ENCODE measurements around the gene MDC1. TPM values are rescaled to one million over a fixed set of nuclear protein-coding genes. Genes with fewer than 3 reads are reported as not detected.
"Not testable (repeated sequence)": the region's sequence is repeated elsewhere in the genome, so short reads cannot be mapped to it uniquely, and the experiment has no call there.

MDC1 gene
- total and polyA plus RNA-seq, 7 donors = 1.8 to 17.4 (median 5.4) TPM

GRCh38 chr6:30757261-30757904 is 40.3 kb upstream of the MDC1 start:
- TF ChIP-seq EP300 (IDR thresholded peaks at IDR 0.05) = no peak
- no peak for TF ChIP-seq CTCF (IDR thresholded peaks at IDR 0.05)
- TF ChIP-seq POLR2A (IDR thresholded peaks at IDR 0.05) = no peak
- no peak for TF ChIP-seq POLR2AphosphoS5 (IDR thresholded peaks at IDR 0.05)
- Histone ChIP-seq H3K4me1 (peaks cover 0 to 74% (median 46%) of the 10 kb centered on the region in 4 donors), H3K9me3 (no peaks in the 10 kb centered on the region), H3K36me3 (no peaks in the 10 kb centered on the region), H3K27me3 (no peaks in the 10 kb centered on the region), H3K4me3 (no peak overlapping the region), H3K27ac (peak overlapping the region in 2 of 4 donors; percentile 7 to 90)
- intact Hi-C loops (cut with DNase I) = no loop called here
- WGBS, 2 donors = 88 to 92% methylated on average over 1 of the region's 1 CpG
- DNase-seq = no peak

DNA sequence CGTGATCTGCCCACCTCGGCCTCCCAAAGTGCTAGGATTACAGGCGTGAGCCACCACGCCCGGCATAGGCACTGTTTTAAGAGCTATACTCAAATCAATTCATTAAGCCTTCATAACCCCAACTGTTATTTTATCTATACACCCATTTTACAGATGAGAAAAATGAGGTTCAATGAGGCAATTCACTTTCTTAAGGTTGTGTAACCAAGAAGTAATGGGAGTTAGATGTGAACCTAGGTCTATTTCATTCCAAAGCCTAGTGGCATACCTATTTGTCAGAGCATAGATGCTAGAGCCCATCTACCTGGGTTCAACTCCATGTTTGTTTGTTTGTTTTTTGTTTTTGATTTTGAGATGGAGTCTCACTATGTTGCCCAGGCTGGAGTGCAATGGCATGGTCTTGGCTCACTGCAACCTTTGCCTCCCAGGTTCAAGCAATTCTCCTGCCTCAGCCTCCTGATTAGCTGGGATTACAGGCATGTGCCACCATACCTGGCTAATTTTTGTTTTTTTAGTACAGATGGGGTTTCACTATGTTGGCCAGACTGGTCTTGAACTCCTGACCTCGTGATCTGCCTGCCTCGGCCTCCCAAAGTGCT is 39.4 kb upstream of the MDC1 start:
- H3K9me3 ChIP-seq; H3K4me3 ChIP-seq; H3K27me3 ChIP-seq; DNase-seq; intact Hi-C loops (cut with DNase I); H3K36me3 ChIP-seq: not testable (repeated sequence)
- 91 to 95% methylated on average over 7 of the region's 7 CpGs for WGBS, 2 donors
- peak overlapping the region in 2 of 4 donors; percentile 90 to 93 for H3K27ac ChIP-seq
- peaks cover 0 to 77% (median 51%) of the 10 kb centered on the region in 4 donors for H3K4me1 ChIP-seq

DNA sequence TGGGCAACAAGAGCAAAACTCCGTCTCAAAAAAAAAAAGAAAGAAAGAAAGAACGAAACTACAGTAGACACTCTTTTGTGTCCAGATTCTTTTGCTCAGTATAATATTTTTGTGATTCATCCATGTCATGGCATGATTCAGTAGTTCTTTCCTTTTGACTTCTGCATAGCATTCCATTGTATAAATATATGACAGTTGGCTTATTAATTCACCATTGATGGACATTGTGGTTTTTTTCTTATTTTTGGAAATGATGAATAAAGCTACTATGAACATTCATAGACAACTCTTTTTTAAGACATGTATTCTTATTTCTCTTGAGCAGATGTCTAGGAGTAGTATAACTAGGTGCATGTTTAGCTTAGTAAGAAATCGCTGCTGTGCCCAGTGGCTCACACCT is 37.5 kb upstream of the MDC1 start:
- H3K4me1 ChIP-seq = peaks cover 0 to 77% (median 53%) of the 10 kb centered on the region in 4 donors
- DNase-seq = no peak
- 94 to 95% methylated on average over 3 of the region's 3 CpGs for WGBS, 2 donors
- H3K27ac ChIP-seq = peak overlapping the region in 3 of 4 donors; percentile 87 to 93 (median 90)
- H3K4me3 ChIP-seq = no peak overlapping the region
- H3K9me3 ChIP-seq = no peaks in the 10 kb centered on the region
- intact Hi-C loops (cut with DNase I) = no loop called here
- no peaks in the 10 kb centered on the region for H3K36me3 ChIP-seq
- TF ChIP-seq POLR2AphosphoS5 (IDR thresholded peaks at IDR 0.05) (no peak), CTCF (IDR thresholded peaks at IDR 0.05) (no peak), EP300 (IDR thresholded peaks at IDR 0.05) (no peak)
- no peaks in the 10 kb centered on the region for H3K27me3 ChIP-seq

GRCh38 chr6:30752157-30752927 is 35.3 kb upstream of the MDC1 start:
- intact Hi-C loops (cut with DNase I) = loop anchor here (1.0 kb wide), 1 partner anchor 30 kb away; no protein-coding TSS in a partner anchor
- H3K4me3 ChIP-seq = no peak overlapping the region
- H3K27ac ChIP-seq = peak overlapping the region; percentile 81 to 93 (median 88)
- 49 to 70% methylated on average over 12 of the region's 12 CpGs for WGBS, 2 donors
- TF ChIP-seq POLR2AphosphoS5 (IDR thresholded peaks at IDR 0.05) (peak; percentile 75 to 92 (median 91)), POLR2A (IDR thresholded peaks at IDR 0.05) (no peak), CTCF (IDR thresholded peaks at IDR 0.05) (no peak), EP300 (IDR thresholded peaks at IDR 0.05) (peak; percentile 67 to 86 (median 68))
- DNase-seq = peak; percentile 98
- H3K4me1 ChIP-seq = peaks cover 0 to 74% (median 57%) of the 10 kb centered on the region in 4 donors
- H3K27me3 ChIP-seq = no peaks in the 10 kb centered on the region
- H3K9me3 ChIP-seq = no peaks in the 10 kb centered on the region
- H3K36me3 ChIP-seq = no peaks in the 10 kb centered on the region

GRCh38 chr6:30750379-30750668 is 33.2 kb upstream of the MDC1 start:
- Histone ChIP-seq H3K36me3 (no peaks in the 10 kb centered on the region), H3K27me3 (no peaks in the 10 kb centered on the region), H3K4me1 (peaks cover 0 to 67% (median 53%) of the 10 kb centered on the region in 4 donors), H3K27ac (peak overlapping the region in 3 of 4 donors; percentile 87 to 93 (median 90)), H3K9me3 (no peaks in the 10 kb centered on the region), H3K4me3 (no peak overlapping the region)
- intact Hi-C loops (cut with DNase I) = no loop called here
- TF ChIP-seq POLR2A (IDR thresholded peaks at IDR 0.05) (no peak), POLR2AphosphoS5 (IDR thresholded peaks at IDR 0.05) (no peak), CTCF (IDR thresholded peaks at IDR 0.05) (no peak), EP300 (IDR thresholded peaks at IDR 0.05) (no peak)
- DNase-seq = no peak

Measured in sigmoid colon (tissue), 7 donors.